Gastroesophageal sphincter (tissue), 4 donors: ENCODE results near the gene RALGPS2. TPM values are rescaled to one million over a fixed set of nuclear protein-coding genes. Genes with fewer than 3 reads are reported as not detected.

Experiments used
- ATAC-seq: fragments of 150-250 bp; one replicate; pipeline ENCODE4 v1.9.1; 2016; ENCODE audit warnings: mild to moderate bottlenecking, moderate library complexity
- H3K27ac ChIP-seq, 4 donors: fragments of 200-600 bp; sonication (generic) in 3 of 4; 1 replicate in 3 of 4; 2 replicates in 1 of 4; pipeline ENCODE4 v1.5.1; 2016 to 2019
- H3K27me3 ChIP-seq: fragments of 200-600 bp; sonication (generic); one replicate; pipeline ENCODE4 v1.5.1; 2019
- H3K36me3 ChIP-seq, 2 donors: fragments of 200-600 bp; sonication (generic); one replicate each; pipeline ENCODE4 v1.5.1; 2019; ENCODE audit warnings: control low read depth in 1 of 2
- H3K4me1 ChIP-seq, 3 donors: fragments of 200-600 bp; sonication (generic); 1 replicate in 2 of 3; 2 replicates in 1 of 3; pipeline ENCODE4 v1.5.1; 2016 to 2019; ENCODE audit warnings: control low read depth in 2 of 3
- H3K4me3 ChIP-seq, 2 donors: fragments of 200-600 bp; sonication (generic); one replicate each; pipeline ENCODE4 v1.5.1; 2019; ENCODE audit warnings: mild to moderate bottlenecking in 1 of 2, moderate library complexity in 1 of 2
- H3K9me3 ChIP-seq, 3 donors: fragments of 200-600 bp; sonication (generic); one replicate each; pipeline ENCODE4 v1.5.1; 2017 to 2019; ENCODE audit warnings: control low read depth in 2 of 3
- CTCF ChIP-seq, 4 experiments: fragments of 200-600 bp in 2 of 4; fragments of 450-650 bp in 2 of 4; sonication (generic) in 1 of 4; IDR thresholded peaks; one replicate each; pipeline ENCODE4 v1.5.1; 2017 to 2019; ENCODE audit warnings: antibody characterized with exemption in 4 of 4, mild to moderate bottlenecking in 2 of 4, moderate library complexity in 2 of 4
- EP300 ChIP-seq: sonication (generic); formaldehyde crosslinking; IDR thresholded peaks from one replicate; pipeline ENCODE4 v1.6.1; 2017; ENCODE audit warnings: antibody characterized with exemption, mild to moderate bottlenecking
- POLR2A ChIP-seq, 2 donors: fragments of 450-650 bp; IDR thresholded peaks; one replicate each; pipeline ENCODE4 v1.6.1; 2017; ENCODE audit warnings: antibody characterized with exemption in 2 of 2, mild to moderate bottlenecking in 2 of 2, moderate library complexity in 1 of 2
- POLR2AphosphoS5 ChIP-seq: sonication (generic); formaldehyde crosslinking; IDR thresholded peaks from one replicate; pipeline ENCODE4 v1.6.1; 2017; ENCODE audit warnings: antibody characterized with exemption
- WGBS, 2 donors: methylation state at CpG; one replicate each; pipeline ENCODE4 v1.1.5; 2018; ENCODE audit warnings: low coverage in 1 of 2; 5-methylcytosine and 5-hydroxymethylcytosine counted together
- total RNA-seq, 4 donors: library from RNA; depleted of rRNA; stranded (reverse); fragments of >200 nt; gene quantifications; one replicate each; pipeline ENCODE4 v1.1.0, GENCODE V29; 2016

The RALGPS2 gene
- total RNA-seq, 4 donors from 2014 or later = 12.0 to 17.7 (median 15.1) TPM

GRCh38 chr1:178961868-178962267 lies 236.8 kb downstream of the RALGPS2 start:
- no peak overlapping the region for H3K27ac ChIP-seq
- H3K36me3 ChIP-seq = no peaks in the 10 kb centered on the region
- 89 to 100% methylated on average over 3 of the region's 3 CpGs for WGBS, 2 donors
- H3K27me3 ChIP-seq = no peaks in the 10 kb centered on the region
- no peak for ATAC-seq
- TF ChIP-seq CTCF (IDR thresholded peaks at IDR 0.05) (no peak), POLR2AphosphoS5 (no peak), POLR2A (IDR thresholded peaks at IDR 0.05) (no peak), EP300 (no peak)
- peaks cover 0 to 9% (median 3%) of the 10 kb centered on the region in 3 donors for H3K4me1 ChIP-seq
- peaks cover 0 to 8% (median 0%) of the 10 kb centered on the region in 3 donors for H3K9me3 ChIP-seq
- H3K4me3 ChIP-seq = no peak overlapping the region

DNA sequence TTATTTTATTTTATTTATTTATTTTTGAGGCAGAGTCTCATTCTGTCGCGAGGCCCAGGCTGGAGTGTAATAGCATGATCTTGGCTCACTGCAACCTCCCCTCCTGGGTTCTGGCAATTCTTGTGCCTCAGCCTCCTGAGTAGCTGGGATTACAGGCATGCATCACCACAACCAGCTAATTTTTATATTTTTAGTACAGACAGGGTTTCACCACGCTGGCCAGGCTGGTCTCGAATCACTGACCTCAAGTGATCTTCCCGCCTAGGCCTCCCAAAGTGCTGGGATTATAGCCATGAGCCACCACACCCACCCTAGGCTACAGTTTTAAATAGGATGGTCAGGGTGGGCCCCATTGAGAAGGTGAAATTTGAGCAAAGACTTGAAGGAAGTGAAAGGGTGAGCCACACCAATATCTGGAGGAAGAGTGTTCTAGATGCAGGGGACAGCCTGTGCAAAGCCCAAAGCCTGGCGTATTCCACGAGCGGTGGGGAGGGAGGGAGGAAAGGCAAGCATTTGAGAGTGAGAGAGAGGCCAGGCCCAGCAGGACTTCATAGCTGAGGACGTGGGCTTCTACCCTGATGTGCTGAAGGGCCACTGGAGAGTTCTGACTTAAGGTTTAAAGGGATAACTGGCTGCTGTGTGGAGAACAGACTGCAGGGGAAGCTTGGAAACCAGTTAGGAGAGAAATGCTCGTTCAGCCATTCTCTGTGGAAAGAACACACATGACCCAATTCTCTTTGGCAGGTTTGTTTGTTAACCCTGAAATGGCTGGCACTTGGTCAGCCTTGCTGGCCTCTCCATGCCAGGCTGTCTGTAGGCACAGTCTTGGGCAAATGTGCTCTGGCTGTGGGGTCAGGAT lies 238.0 kb downstream of the RALGPS2 start:
- Histone ChIP-seq H3K9me3 (peaks cover 0 to 8% (median 0%) of the 10 kb centered on the region in 3 donors), H3K4me3 (no peak overlapping the region), H3K4me1 (peaks cover 0 to 9% (median 3%) of the 10 kb centered on the region in 3 donors), H3K27me3 (no peaks in the 10 kb centered on the region), H3K36me3 (no peaks in the 10 kb centered on the region), H3K27ac (peak overlapping the region in 1 of 4 donors; percentile 12)
- 60 to 86% methylated on average over 4 to 9 of the region's 10 CpGs for WGBS, 2 donors
- no peak for ATAC-seq
- TF ChIP-seq POLR2A (IDR thresholded peaks at IDR 0.05) = no peak
- TF ChIP-seq POLR2AphosphoS5 = no peak
- no peak for TF ChIP-seq EP300
- no peak for TF ChIP-seq CTCF (IDR thresholded peaks at IDR 0.05)

GRCh38 chr1:178964469-178965330 lies 239.7 kb downstream of the RALGPS2 start:
- Histone ChIP-seq H3K9me3 (peaks cover 0 to 8% (median 0%) of the 10 kb centered on the region in 3 donors), H3K36me3 (no peaks in the 10 kb centered on the region), H3K27ac (no peak overlapping the region), H3K4me1 (peaks cover 0 to 9% (median 3%) of the 10 kb centered on the region in 3 donors), H3K4me3 (no peak overlapping the region), H3K27me3 (no peaks in the 10 kb centered on the region)
- no peak for TF ChIP-seq POLR2AphosphoS5
- no peak for TF ChIP-seq CTCF (IDR thresholded peaks at IDR 0.05)
- TF ChIP-seq EP300 = no peak
- WGBS, 2 donors = 87 to 93% methylated on average over 5 of the region's 8 CpGs
- no peak for ATAC-seq

DNA sequence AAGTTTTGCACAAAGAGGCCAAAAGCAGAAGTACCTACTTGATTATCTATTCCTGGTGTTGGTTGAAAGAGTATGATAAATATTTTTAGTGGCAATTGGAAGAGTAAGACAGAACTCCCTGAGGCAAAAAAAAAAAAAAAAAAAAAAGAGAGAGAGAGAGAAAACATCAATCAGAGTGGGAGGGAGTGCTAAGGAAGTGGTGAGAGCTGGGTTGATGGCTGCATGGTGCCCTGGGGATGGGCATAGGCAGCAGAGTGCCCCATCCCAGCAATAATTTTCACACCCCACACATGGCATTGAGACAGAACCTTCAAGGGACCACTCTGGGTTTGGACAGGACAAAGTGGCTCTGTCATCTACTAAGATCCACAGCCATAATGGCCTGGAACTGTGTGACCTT lies 241.3 kb downstream of the RALGPS2 start:
- peaks cover 0 to 8% (median 0%) of the 10 kb centered on the region in 3 donors for H3K9me3 ChIP-seq
- TF ChIP-seq EP300 (no peak), CTCF (IDR thresholded peaks at IDR 0.05) (no peak), POLR2AphosphoS5 (no peak), POLR2A (IDR thresholded peaks at IDR 0.05) (no peak)
- H3K36me3 ChIP-seq = no peaks in the 10 kb centered on the region
- H3K4me3 ChIP-seq = no peak overlapping the region
- H3K27ac ChIP-seq = no peak overlapping the region
- H3K27me3 ChIP-seq = no peaks in the 10 kb centered on the region
- ATAC-seq = no peak
- H3K4me1 ChIP-seq = peaks cover 0 to 9% (median 0%) of the 10 kb centered on the region in 3 donors
